ENCODE results near the gene LARP1B.
A peak's percentile ranks its signal among the peaks of the same experiment; 100 is the strongest.
"Not testable (repeated sequence)": the region's sequence is repeated elsewhere in the genome, so short reads cannot be mapped to it uniquely, and the experiment has no call there.

The LARP1B gene

GRCh38 chr4:128141866-128142265 is 80.8 kb downstream of the LARP1B start:
- DNase-seq: no peak

GRCh38 chr4:128145727-128146126 is 84.6 kb downstream of the LARP1B start:
- DNase-seq: no peak

GRCh38 chr4:128153800-128154199 is 92.7 kb downstream of the LARP1B start:
- no peak for DNase-seq

GRCh38 chr4:128155231-128155855 is 94.2 kb downstream of the LARP1B start:
- DNase-seq: no peak

GRCh38 chr4:128155874-128156456 is 94.9 kb downstream of the LARP1B start:
- no peak for DNase-seq

GRCh38 chr4:128156472-128156871 is 95.4 kb downstream of the LARP1B start:
- DNase-seq: not testable (repeated sequence)

GRCh38 chr4:128158894-128159293 is 97.8 kb downstream of the LARP1B start:
- no peak for DNase-seq

- DNase-seq: no peak
Observed at GRCh38 chr4:128159967-128160366, 98.9 kb downstream of the LARP1B start.

GRCh38 chr4:128161138-128161537 is 100.0 kb downstream of the LARP1B start:
- no peak for DNase-seq

- no peak for DNase-seq
Observed at GRCh38 chr4:128162434-128162833, 101.3 kb downstream of the LARP1B start.

- DNase-seq: no peak
Observed at GRCh38 chr4:128163177-128164117, 102.3 kb downstream of the LARP1B start.

- DNase-seq: peak; percentile 9
Observed at GRCh38 chr4:128166982-128167381, 105.9 kb downstream of the LARP1B start.

- no peak for DNase-seq
Observed at GRCh38 chr4:128168701-128169100, 107.6 kb downstream of the LARP1B start.

- DNase-seq: no peak
Observed at GRCh38 chr4:128169245-128169644, 108.1 kb downstream of the LARP1B start.

GRCh38 chr4:128176643-128177042 is 115.5 kb downstream of the LARP1B start:
- no peak for DNase-seq

- DNase-seq: peak; percentile 61
Observed at GRCh38 chr4:128177498-128177897, 116.4 kb downstream of the LARP1B start.

- no peak for DNase-seq
Observed at GRCh38 chr4:128186623-128187022, 125.5 kb downstream of the LARP1B start.

- DNase-seq: peak; percentile 85
Observed at GRCh38 chr4:128191115-128191781, 130.1 kb downstream of the LARP1B start.

GRCh38 chr4:128220286-128221235 is 159.4 kb downstream of the LARP1B start:
- DNase-seq: peak; percentile 72

GRCh38 chr4:128221586-128221985 is 160.5 kb downstream of the LARP1B start:
- DNase-seq: no peak

- DNase-seq: no peak
Observed at GRCh38 chr4:128225148-128225547, 164.0 kb downstream of the LARP1B start.

- DNase-seq: no peak
Observed at GRCh38 chr4:128227991-128228571, 167.0 kb downstream of the LARP1B start.
